ENCODE data around the gene ADARB2.

Gene ADARB2

GRCh38 chr10:1132584-1132983 lies 604.7 kb downstream of the ADARB2 start:
- no peak for DNase-seq

- DNase-seq: no peak
These were observed 606.1 kb downstream of the ADARB2 start for GRCh38 chr10:1130995-1131790.

- DNase-seq: no peak
These were observed 607.1 kb downstream of the ADARB2 start for GRCh38 chr10:1130226-1130625.

- DNase-seq: no peak
These were observed 608.7 kb downstream of the ADARB2 start for GRCh38 chr10:1128649-1129048.

- no peak for DNase-seq
These were observed 609.2 kb downstream of the ADARB2 start for GRCh38 chr10:1128115-1128514.

- no peak for DNase-seq
These were observed 609.7 kb downstream of the ADARB2 start for GRCh38 chr10:1127629-1128028.

Measured in NCI-H524 (cell line).